ENCODE measurements around the gene ELMOD3. TPM values are rescaled to one million over a fixed set of nuclear protein-coding genes. Genes with fewer than 3 reads are reported as not detected.
"Not testable (repeated sequence)": the region's sequence is repeated elsewhere in the genome, so short reads cannot be mapped to it uniquely, and the experiment has no call there.

The ELMOD3 gene
- total RNA-seq, 1 donor from 2014 or later = 12.7 TPM

DNA sequence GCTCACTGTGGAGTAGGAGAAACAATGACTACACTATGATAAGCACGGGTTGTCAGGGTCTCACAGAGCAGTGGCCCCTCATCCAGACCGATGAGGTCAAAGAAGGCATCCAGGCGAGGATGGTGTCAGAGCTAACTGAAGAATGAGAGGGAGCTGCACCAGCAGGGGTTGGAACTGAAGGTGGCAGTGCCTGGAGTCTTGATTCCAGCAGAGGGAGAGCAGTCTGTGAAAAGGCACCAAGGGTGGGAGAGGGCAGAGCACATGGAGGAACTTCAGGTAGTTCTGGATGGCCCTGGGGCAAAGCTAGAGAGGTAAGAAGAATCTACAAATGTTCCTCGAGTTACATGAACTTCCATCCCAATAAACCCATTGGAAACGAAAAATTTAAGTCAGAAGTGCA, 12.6 kb downstream of the ELMOD3 start:
- ATAC-seq (no peak), DNase-seq (ENCODE audit: low spot score) (no peak)

DNA sequence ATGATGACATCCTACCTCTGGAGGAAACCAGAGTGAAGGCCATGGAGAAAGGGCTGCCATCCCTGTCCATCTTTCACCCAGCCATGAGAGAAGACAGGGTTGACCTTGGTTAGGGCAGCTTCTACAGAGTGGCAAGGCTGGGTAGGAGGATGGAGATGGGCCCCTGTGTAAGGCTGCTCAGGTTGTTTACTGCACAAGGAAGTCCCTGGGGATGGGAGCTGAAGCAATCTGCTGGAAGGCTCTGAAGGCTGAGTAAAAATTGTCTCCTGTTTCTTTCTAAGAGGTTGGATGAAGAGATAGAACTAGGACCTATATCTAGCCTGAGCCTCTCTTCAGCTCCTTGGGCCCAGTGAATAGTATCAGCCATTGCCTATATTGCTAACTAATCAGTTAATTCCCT, 14.4 kb downstream of the ELMOD3 start:
- DNase-seq (ENCODE audit: low spot score) (no peak), ATAC-seq (no peak)

DNA sequence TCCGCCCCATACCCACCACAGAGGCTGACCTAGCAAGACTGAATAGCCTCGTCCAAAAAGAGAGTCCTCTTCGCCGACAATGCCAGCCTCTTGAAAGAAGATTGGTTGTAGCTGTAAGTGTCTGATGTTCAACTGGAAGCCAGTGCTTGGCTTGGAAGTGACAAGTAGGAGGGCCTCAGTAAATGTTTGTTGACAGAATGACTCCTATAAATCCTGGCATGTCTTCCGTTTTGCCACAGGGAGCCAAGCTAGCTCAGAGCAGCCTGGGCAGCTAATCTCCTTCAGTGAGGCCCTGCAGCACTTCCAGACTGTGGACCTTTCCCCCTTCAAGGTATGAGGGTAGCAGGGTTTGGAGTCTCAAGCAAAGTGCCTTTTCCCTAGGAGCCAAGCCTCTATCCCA, 14.9 kb downstream of the ELMOD3 start:
- ATAC-seq = peak; percentile 23

DNA sequence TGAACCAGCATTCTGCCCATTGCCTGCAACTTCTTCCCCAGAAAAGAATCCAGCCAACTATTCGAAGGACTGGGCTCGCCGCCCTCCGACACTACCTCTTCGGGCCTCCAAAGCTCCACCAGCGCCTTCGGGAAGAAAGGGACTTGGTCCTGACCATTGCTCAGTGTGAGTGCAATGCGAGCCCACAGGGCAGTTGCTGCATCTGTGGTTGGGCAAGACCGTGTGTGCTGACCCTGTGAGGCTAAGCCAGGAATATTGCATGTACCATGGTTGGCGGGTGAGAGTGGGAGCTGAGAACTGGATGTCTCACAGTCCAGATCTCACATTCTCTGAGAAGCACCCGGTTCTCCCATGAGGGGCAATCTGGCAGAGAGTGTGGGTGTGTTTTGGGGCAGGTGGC, 16.5 kb downstream of the ELMOD3 start:
- peak; percentile 47 for ATAC-seq
- no peak for DNase-seq (ENCODE audit: low spot score)

More for the DNA sequence above, 14.9 kb downstream of the ELMOD3 start:
- DNase-seq (ENCODE audit: low spot score) = no peak

DNA sequence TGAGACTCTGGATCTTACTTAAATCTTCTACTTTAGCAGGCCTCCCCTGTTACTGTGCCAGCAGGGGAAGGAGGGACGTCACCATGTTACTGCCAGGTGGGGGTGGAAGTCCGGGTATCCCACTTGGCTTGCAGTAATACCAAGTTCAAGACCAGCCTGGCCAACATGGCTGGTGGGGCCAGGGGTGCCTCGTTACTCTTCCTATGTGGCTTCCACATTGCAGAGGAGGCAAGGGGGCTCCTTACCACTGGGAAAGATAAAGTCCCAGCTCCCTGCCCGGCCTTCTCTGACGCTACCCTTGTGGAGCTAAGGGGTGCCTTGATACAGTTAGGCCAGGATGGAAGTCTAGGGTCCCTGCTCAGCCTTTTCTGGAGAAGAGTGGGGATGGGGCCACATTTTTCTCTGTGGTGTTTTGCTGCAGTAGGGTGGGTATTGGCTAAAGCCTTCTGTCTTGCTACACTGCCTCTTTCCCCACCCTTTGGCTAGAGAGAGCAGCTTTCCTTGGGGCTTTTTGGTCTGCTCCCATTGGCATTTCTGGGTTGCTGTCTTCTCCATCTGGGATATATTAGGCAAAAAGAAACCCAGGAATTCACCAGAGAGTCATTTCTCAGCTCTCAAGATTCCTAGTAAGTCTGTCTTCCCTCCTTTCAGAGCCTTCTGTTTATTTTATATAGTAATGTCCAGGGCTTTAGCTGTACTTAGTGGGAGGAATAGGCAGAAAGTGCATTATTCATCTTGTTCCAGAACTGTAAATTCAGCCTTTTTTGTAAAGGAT, 21.9 kb downstream of the ELMOD3 start:
- no peak for DNase-seq (ENCODE audit: low spot score)
- ATAC-seq = no peak

DNA sequence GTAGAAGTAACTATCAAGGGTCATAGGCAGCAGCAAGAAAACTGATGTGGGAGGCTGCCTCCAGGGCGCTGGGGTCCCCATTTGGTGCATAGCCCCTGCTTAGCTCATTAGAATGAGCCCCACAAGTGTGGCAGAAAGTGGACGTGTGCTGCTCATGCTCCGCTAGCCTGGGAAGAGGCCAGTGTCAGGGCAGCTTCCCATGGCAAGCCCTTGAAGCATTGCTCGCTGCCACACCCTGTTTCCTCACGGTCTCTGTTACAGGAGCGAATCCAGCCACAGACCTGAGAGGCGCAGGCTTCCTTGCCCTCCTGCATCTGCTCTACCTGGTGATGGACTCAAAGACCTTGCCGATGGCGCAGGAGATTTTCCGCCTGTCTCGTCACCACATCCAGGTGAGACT, 22.5 kb downstream of the ELMOD3 start:
- ATAC-seq = no peak
- DNase-seq (ENCODE audit: low spot score) = no peak

DNA sequence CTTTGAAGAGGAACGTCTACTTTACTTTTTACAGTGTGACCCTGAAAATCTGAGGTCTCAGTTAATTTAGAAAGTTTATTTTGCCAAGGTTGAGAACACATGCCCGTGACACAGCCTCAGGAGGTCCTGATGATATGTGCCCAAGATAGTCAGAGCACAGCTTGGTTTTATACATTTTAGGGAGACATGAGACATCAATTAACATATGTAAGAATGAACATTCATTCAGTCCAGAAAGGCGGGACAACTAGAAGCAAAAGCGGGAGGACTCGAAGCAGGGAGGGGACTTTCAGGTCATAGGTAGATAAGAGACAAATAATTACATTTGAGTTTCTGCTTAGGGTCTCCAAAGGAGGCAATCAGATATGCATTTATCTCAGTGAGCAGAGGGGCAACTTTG, 23.7 kb downstream of the ELMOD3 start:
- DNase-seq (ENCODE audit: low spot score) (no peak), ATAC-seq (no peak)

DNA sequence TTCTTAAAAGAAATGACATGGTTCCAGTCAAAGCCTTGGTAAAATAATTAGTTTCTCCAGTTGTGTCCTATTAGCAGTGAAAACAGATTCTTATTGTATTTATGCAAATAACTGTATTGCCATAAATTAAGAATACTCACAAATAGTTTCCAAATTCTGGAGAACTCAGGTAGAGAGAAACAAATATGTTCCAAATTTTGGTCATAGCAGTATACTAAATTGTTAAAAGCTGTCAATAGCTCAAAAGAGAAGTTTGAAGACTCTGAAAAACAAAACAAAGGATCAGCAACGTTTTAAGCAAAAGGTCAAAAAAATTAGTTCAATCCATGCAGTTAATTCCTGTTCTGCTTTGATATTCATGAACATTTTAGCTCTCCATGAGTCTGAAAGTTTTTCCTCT, 25.5 kb downstream of the ELMOD3 start:
- ATAC-seq = no peak
- no peak for DNase-seq (ENCODE audit: low spot score)

DNA sequence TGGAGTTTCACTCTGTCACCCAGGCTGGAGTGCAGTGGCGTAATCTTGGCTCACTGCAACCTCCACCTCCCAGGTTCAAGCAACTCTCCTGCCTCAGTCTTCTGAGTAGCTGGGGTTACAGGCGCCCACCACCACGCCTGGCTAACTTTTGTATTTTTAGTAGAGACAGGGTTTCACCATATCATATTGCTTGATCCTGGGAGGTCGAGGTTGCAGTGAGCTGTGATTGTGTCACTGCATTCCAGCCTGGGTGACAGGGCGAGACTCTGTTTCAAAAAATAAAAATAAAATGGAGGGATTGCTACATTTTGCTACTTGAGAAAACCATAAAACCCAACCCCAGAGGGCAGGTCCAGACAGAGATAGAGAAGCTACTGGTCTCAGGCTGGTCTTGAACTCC, 28.6 kb downstream of the ELMOD3 start:
- peak; percentile 14 for ATAC-seq
- DNase-seq (ENCODE audit: low spot score) = not testable (repeated sequence)

DNA sequence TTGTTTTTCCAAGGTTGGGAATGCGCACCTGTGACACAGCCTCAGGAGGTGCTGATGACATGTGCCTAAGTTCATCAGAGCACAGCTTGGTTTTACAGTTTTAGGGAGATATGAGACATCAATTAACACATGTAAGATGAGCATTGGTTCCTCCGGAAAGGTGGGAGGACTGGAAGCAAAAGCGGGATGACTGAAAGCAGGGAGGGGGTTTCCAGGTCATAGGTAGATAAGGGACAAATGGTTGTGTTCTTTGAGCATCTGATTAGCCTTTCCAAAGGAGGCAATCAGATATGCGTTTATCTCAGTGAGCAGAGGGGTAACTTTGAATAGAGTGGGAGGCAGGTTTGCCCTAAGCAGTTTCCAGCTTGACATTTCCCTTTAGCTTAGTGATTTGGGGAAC, 29.3 kb downstream of the ELMOD3 start:
- no peak for ATAC-seq
- DNase-seq (ENCODE audit: low spot score) = no peak

DNA sequence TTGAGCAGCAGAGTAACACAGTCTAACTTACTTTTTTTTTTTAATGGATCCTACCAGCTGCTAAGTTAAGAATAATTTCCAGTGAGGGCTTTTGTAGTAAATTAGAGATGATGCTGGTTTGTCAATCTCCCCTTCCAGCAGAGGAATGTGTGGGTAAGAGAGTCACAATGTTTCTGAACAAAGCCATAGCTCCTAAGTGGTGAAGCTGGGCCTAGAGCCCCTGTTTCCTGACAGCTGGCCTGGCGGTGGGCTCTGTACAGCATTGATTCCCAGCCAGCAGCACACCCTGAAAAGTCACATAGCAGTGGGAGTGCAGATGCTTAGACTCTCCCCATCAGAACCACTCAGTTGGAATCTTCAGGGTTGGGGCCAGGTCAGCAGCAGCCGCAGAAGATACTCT, 31.2 kb downstream of the ELMOD3 start:
- no peak for ATAC-seq
- DNase-seq (ENCODE audit: low spot score) = no peak

DNA sequence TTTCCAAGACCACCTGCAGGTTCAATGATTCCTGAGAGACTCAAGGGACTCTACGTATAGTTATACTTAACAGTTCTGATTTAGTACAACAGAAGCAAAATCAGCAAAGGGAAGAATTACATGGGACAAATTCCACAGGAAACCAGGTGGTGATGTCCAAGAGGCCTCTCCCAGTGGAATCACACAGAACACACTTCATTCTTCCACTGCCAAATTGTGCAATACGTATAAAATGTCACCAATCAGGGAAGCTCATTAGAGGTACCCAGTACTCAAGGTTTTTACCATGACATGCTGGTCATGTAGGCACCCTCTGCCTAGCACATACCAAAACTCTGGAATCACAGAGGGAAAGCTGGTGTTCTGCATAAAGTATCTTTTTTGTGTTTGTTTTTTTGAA, 33.2 kb downstream of the ELMOD3 start:
- ATAC-seq (peak; percentile 52), DNase-seq (ENCODE audit: low spot score) (no peak)

DNA sequence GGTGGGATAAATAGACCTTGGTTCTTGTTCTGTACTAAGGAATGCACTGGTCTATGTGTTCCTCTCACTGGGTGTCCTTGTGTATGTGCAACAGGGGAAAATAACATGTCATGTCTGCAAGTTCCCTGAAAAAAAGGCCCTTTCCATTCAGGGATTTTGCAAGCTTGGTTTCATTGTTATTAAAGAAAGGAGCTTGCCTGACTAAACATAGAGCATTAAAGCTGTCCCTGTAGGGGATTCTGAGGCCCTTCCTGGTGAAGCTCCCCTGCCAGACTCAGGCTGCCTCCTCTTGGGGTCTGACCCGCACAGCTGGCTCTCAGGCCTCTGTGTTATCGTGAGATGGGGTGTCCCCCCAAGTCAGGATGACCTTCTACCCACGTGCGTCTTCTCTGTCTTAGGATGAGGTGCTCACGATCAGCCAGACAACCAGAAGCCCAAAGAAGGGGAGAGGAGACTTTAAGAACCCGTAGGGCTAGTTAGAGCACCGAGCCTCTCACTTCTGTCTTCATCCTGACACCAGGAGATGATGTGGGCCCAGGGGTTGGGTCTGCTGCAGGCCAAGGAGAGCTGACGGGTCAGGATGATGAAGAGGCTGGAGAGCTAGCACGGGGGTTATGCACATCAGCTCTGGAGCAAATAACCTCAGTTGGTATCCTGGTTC, 34.4 kb downstream of the ELMOD3 start:
- no peak for DNase-seq (ENCODE audit: low spot score)
- no peak for ATAC-seq

DNA sequence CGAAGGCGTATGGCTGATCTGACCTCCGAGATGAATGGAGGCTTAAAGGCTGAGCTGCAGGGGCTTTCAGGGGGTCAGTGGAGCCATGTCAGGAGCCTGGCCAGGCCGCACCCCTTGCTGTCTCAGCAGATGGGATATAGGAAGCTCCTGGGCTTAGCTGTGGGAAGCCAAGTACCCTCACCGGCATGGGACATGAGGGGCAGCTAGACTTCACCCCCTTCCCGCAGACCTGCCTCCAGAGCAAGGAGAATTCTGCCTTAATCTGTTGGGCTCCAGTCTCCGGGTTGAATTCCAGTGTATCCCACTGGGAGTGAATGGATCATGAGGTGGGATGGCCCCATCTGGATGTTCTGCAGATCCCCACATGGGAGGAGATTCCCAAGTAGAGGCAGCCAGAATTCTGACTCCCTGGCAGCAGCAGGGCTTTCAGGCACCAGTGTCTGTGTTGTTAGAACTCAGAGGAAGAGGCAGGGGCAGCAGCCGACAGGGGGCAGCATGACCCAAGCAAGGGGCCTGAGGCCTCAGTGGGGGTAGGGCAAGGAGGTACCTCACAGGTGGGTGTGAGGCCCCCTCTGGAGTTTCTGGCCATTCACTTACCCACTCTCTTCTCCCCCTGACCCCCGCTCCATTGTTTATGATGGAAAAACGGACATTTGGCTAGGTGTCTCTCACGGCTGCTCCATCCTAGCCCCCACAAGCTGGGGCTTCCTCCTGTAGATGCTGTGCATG, 36.5 kb downstream of the ELMOD3 start:
- no peak for DNase-seq (ENCODE audit: low spot score)
- ATAC-seq = peak; percentile 69

DNA sequence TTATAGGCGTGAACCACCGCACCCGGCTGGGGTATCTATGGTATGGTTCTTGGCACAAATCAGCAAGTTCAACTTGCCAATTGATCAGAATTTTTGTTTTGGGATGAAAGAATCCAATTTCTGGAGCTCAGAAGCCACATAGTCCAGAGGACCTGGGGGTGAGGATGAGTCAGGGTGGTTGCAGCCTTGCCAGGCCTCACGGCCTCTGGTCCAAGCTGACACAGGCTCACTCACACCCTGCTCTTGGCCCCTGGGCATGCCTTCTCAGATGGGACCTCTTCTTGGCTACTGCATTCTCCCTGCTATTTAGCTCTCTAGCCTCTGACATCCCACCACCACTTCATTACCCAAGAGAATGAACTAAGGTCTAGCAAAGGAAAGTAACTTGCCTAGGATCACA, 39.3 kb downstream of the ELMOD3 start:
- DNase-seq (ENCODE audit: low spot score) = no peak

DNA sequence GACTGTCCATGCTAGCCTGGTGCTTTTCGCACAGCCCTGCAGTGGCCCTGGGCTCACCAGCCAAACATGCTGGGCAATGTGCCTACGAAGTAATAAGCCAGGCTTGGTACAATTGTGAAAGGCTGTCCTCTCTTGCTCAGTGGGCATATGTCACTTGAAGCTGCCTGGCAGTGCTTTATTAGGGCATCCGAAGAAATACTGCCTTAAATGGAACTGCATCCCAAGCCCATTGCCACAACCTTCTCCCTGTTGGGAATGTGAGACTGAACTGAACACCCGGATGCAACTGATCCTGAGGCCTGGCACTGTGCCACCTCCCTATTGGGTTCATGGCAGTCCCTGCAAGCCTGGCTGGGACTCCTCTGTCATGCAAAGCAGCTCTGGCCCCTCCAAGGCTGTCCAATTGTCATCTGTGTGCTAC, 39.7 kb downstream of the ELMOD3 start:
- DNase-seq (ENCODE audit: low spot score) = no peak
- ATAC-seq = peak; percentile 79

More for the DNA sequence above, 39.3 kb downstream of the ELMOD3 start:
- peak; percentile 15 for ATAC-seq

DNA sequence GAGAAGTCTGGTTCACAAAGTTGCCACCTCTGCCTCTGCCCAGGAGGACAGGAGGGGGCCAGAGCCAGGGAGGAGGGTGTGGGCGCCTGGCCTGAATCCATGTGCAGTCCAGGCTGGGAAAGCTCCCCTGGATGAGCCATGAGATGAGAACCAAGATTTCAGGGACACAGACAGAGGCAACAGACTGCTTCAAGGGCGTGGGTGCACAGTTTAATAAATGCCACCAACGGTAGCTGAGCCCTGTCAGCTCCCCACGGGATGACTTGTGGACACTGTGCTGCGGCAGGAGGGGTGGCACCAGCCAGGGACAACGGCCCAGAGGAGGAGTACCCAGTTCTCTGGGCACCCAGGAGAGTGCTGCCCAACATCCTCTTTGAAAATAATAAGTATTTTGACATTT, 40.4 kb downstream of the ELMOD3 start:
- DNase-seq (ENCODE audit: low spot score) (no peak), ATAC-seq (no peak)

DNA sequence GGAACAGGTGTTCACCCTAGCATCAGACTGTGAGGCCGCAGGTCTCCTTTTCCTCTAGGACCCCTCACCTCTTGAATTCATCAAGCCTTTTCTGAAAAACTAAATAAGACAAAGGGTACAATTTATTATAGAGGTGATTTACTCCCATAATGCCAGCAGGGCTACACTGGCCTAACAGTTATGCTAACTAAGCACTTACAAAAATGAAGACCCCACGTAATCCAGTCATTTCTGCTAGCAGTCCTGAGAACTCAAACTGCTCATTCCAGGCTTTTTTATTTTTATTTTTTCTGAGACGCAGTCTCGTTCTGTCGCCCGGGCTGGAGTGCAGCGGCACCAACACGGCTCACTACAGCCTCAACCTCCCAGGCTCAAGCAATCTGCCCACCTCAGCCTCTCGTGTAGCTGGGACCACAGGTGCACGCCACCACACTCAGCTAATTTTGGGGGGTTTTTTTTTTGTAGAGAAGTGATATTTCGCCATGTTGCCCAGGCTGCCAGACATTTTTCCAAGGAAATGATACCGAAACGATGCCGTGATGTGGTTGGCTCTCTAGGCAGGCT, 41.4 kb downstream of the ELMOD3 start:
- DNase-seq (ENCODE audit: low spot score) = no peak
- ATAC-seq = no peak

DNA sequence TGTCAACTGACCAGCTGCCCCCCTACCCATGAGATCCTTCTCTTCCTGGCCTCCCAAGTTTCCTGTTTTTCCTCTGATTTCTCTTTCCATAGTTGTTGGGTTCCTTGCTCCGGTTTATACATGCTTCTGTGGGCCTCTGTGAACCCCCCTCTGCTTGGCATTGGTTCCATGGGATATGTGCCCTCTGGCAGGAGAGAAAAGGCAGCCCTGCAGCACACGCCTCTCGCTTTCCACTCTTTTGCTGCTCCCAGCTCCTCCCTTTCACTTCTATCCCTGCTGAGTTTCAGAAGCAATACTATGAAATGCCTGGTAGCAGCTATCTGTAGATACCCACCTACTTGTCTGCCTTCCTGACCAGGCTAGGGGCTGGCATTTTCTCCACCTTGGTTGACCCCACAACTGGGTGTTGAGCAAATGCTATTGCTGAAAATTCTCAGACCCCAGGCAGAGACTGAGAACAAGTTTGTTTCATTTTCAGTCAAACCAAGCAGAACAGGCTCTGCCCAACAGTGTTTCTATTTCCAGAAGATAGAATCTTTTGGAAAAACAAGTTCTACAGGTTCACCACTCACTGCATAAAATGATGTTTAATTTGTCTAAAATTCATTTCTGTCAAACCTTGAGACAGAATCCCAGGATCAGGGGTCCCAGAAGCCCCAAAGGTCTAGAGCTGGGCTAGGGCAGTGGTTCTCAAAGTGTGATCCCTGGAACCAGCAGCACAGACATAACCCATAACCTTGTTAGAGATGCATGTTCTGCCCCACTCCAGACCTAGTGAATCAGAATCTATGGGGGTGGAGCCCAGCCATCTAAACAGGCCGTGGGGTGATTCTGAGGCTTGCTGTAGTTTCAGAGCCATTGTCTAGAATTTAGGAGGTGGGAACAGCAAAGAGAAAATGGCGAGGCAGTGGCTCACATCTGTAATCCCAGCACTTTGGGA, 42.2 kb downstream of the ELMOD3 start:
- DNase-seq (ENCODE audit: low spot score) (no peak), ATAC-seq (no peak)

DNA sequence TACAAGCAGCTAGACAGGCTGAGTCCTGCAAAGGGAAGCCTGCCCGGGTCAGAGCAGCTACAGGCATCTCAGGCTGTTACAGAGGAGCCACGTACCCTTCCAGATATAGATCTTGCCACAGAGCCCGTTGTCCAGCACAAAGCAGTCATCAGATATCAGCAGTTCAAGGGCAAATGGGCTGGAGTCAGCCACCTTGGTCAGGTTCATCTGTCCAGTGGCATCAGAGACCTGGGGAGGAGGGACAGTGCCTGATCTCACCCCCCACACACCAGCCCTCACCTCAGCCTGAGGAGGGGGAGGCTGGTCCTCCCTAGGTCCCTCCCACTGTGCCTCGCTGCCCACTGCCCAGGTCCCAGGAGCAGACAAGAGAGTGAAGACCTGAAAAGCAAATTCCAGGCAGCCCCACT, 43.4 kb downstream of the ELMOD3 start:
- DNase-seq (ENCODE audit: low spot score) (no peak), ATAC-seq (peak; percentile 44)
